Activated T-cell treated with anti-CD3 and anti-CD28 coated beads, Interleukin-2, amount 50 U/mL, for 72 hours (primary cell): Measurements from ENCODE around the gene MYH11. TPM values are rescaled to one million over a fixed set of nuclear protein-coding genes. Genes with fewer than 3 reads are reported as not detected.

ENCODE experiments used
- ATAC-seq, 2 donors: fragments of 150-1000 bp; cut with Tn5 transposase; replicated peaks in 1 of 2; 2 replicates each; pipeline ENCODE4 v1.10.0; 2021; ENCODE audit warnings: moderate library complexity in 2 of 2, mild to moderate bottlenecking in 1 of 2
- DNase-seq, 2 donors: peaks; one replicate each; pipeline ENCODE4 v3.0.0; 2021 to 2022; ENCODE audit warnings: mixed read lengths in 1 of 2
- H3K27ac Mint-ChIP-seq: one replicate; pipeline ENCODE4 v1.8.0; 2022; ENCODE audit warnings: mild to moderate bottlenecking, moderate library complexity, mixed read lengths
- H3K27me3 Mint-ChIP-seq: one replicate; pipeline ENCODE4 v1.8.0; 2022; ENCODE audit warnings: low read depth, mixed read lengths
- H3K36me3 Mint-ChIP-seq, 2 donors: one replicate each; pipeline ENCODE4 v1.8.0; 2022; ENCODE audit warnings: mixed read lengths in 2 of 2, mild to moderate bottlenecking in 1 of 2; ENCODE audit not compliant: insufficient read depth in 2 of 2
- H3K4me1 Mint-ChIP-seq: one replicate; pipeline ENCODE4 v1.8.0; 2022; ENCODE audit warnings: low read depth, mixed read lengths
- H3K4me3 Mint-ChIP-seq, 2 donors: one replicate each; pipeline ENCODE4 v1.8.0; 2022; ENCODE audit warnings: mild to moderate bottlenecking in 2 of 2, mixed read lengths in 2 of 2, moderate library complexity in 2 of 2
- H3K9me3 Mint-ChIP-seq, 2 donors: one replicate each; pipeline ENCODE4 v1.8.0; 2022; ENCODE audit warnings: mixed read lengths in 2 of 2
- total RNA-seq, 2 donors: library from RNA; stranded (reverse); gene quantifications; one replicate each; pipeline ENCODE4 v1.2.3, GENCODE V29; 2022

Gene MYH11
- total RNA-seq, 2 donors from 2014 or later = not detected

- H3K4me1 Mint-ChIP-seq = peaks cover 8% of the 10 kb centered on the region
- H3K9me3 Mint-ChIP-seq = no peaks in the 10 kb centered on the region
- peaks cover 7% of the 10 kb centered on the region for H3K27me3 Mint-ChIP-seq
- H3K36me3 Mint-ChIP-seq = no peaks in the 10 kb centered on the region
- ATAC-seq = no peak
- no peak overlapping the region for H3K4me3 Mint-ChIP-seq
- H3K27ac Mint-ChIP-seq = no peak overlapping the region
- DNase-seq = no peak
Measured at GRCh38 chr16:15757077-15757386, 99.8 kb downstream of the MYH11 start.

GRCh38 chr16:15754821-15755534 lies 101.8 kb downstream of the MYH11 start:
- no peak for DNase-seq
- H3K4me1 Mint-ChIP-seq = peaks cover 8% of the 10 kb centered on the region
- H3K27me3 Mint-ChIP-seq = peaks cover 2% of the 10 kb centered on the region
- no peaks in the 10 kb centered on the region for H3K9me3 Mint-ChIP-seq
- no peak overlapping the region for H3K27ac Mint-ChIP-seq
- no peak overlapping the region for H3K4me3 Mint-ChIP-seq
- no peak for ATAC-seq
- no peaks in the 10 kb centered on the region for H3K36me3 Mint-ChIP-seq

- no peaks in the 10 kb centered on the region for H3K27me3 Mint-ChIP-seq
- ATAC-seq (no peak), DNase-seq (no peak)
- H3K9me3 Mint-ChIP-seq = no peaks in the 10 kb centered on the region
- H3K4me1 Mint-ChIP-seq = peaks cover 8% of the 10 kb centered on the region
- no peak overlapping the region for H3K27ac Mint-ChIP-seq
- H3K4me3 Mint-ChIP-seq = no peak overlapping the region
- no peaks in the 10 kb centered on the region for H3K36me3 Mint-ChIP-seq
Measured at GRCh38 chr16:15752717-15753488, 103.9 kb downstream of the MYH11 start.

GRCh38 chr16:15751940-15752339 lies 104.9 kb downstream of the MYH11 start:
- H3K4me1 Mint-ChIP-seq = no peaks in the 10 kb centered on the region
- no peak for DNase-seq
- no peaks in the 10 kb centered on the region for H3K36me3 Mint-ChIP-seq
- H3K27ac Mint-ChIP-seq = no peak overlapping the region
- no peak overlapping the region for H3K4me3 Mint-ChIP-seq
- no peaks in the 10 kb centered on the region for H3K27me3 Mint-ChIP-seq
- no peaks in the 10 kb centered on the region for H3K9me3 Mint-ChIP-seq
- ATAC-seq = no peak

- no peak overlapping the region for H3K27ac Mint-ChIP-seq
- no peaks in the 10 kb centered on the region for H3K9me3 Mint-ChIP-seq
- H3K4me1 Mint-ChIP-seq = no peaks in the 10 kb centered on the region
- no peak overlapping the region for H3K4me3 Mint-ChIP-seq
- no peaks in the 10 kb centered on the region for H3K27me3 Mint-ChIP-seq
- H3K36me3 Mint-ChIP-seq = no peaks in the 10 kb centered on the region
- ATAC-seq = peak in 1 of 2 donors; percentile 10
- DNase-seq = no peak
Measured at GRCh38 chr16:15749985-15750384, 106.8 kb downstream of the MYH11 start.

GRCh38 chr16:15749371-15749770 lies 107.5 kb downstream of the MYH11 start:
- H3K4me3 Mint-ChIP-seq = no peak overlapping the region
- no peaks in the 10 kb centered on the region for H3K9me3 Mint-ChIP-seq
- H3K4me1 Mint-ChIP-seq = no peaks in the 10 kb centered on the region
- DNase-seq (no peak), ATAC-seq (peak in 1 of 2 donors; percentile 3)
- H3K27me3 Mint-ChIP-seq = no peaks in the 10 kb centered on the region
- H3K36me3 Mint-ChIP-seq = no peaks in the 10 kb centered on the region
- H3K27ac Mint-ChIP-seq = no peak overlapping the region

GRCh38 chr16:15748654-15749053 lies 108.2 kb downstream of the MYH11 start:
- no peaks in the 10 kb centered on the region for H3K36me3 Mint-ChIP-seq
- H3K27me3 Mint-ChIP-seq = no peaks in the 10 kb centered on the region
- H3K9me3 Mint-ChIP-seq = no peaks in the 10 kb centered on the region
- DNase-seq (no peak), ATAC-seq (no peak)
- no peak overlapping the region for H3K27ac Mint-ChIP-seq
- H3K4me1 Mint-ChIP-seq = no peaks in the 10 kb centered on the region
- H3K4me3 Mint-ChIP-seq = no peak overlapping the region

GRCh38 chr16:15747937-15748336 lies 108.9 kb downstream of the MYH11 start:
- Mint-ChIP-seq H3K4me3 (no peak overlapping the region), H3K4me1 (no peaks in the 10 kb centered on the region), H3K9me3 (no peaks in the 10 kb centered on the region), H3K27me3 (no peaks in the 10 kb centered on the region), H3K36me3 (no peaks in the 10 kb centered on the region), H3K27ac (no peak overlapping the region)
- ATAC-seq = no peak
- no peak for DNase-seq

GRCh38 chr16:15746332-15746731 lies 110.5 kb downstream of the MYH11 start:
- no peak for ATAC-seq
- H3K27ac Mint-ChIP-seq = no peak overlapping the region
- peaks cover 1 to 7% of the 10 kb centered on the region in 2 donors for H3K36me3 Mint-ChIP-seq
- H3K9me3 Mint-ChIP-seq = peaks cover 0 to 4% of the 10 kb centered on the region in 2 donors
- H3K27me3 Mint-ChIP-seq = no peaks in the 10 kb centered on the region
- no peak overlapping the region for H3K4me3 Mint-ChIP-seq
- H3K4me1 Mint-ChIP-seq = no peaks in the 10 kb centered on the region
- DNase-seq = no peak

GRCh38 chr16:15743657-15744056 lies 113.2 kb downstream of the MYH11 start:
- ATAC-seq = no peak
- Mint-ChIP-seq H3K4me3 (no peak overlapping the region), H3K9me3 (peaks cover 0 to 6% of the 10 kb centered on the region in 2 donors), H3K27ac (no peak overlapping the region), H3K36me3 (peaks cover 1 to 12% of the 10 kb centered on the region in 2 donors), H3K4me1 (no peaks in the 10 kb centered on the region), H3K27me3 (no peaks in the 10 kb centered on the region)
- no peak for DNase-seq

- H3K27me3 Mint-ChIP-seq = no peaks in the 10 kb centered on the region
- peaks cover 0 to 6% of the 10 kb centered on the region in 2 donors for H3K9me3 Mint-ChIP-seq
Measured at GRCh38 chr16:15742716-15743115, 114.1 kb downstream of the MYH11 start.

GRCh38 chr16:15741207-15741871 lies 115.5 kb downstream of the MYH11 start:
- no peak for ATAC-seq
- Mint-ChIP-seq H3K27me3 (no peaks in the 10 kb centered on the region), H3K9me3 (peaks cover 0 to 6% of the 10 kb centered on the region in 2 donors), H3K4me1 (no peaks in the 10 kb centered on the region), H3K36me3 (peaks cover 1 to 15% of the 10 kb centered on the region in 2 donors), H3K4me3 (no peak overlapping the region), H3K27ac (peak overlapping the region; percentile 17)
- no peak for DNase-seq

More at GRCh38 chr16:15742716-15743115, 114.1 kb downstream of the MYH11 start:
- Mint-ChIP-seq H3K4me1 (no peaks in the 10 kb centered on the region), H3K4me3 (no peak overlapping the region), H3K27ac (no peak overlapping the region), H3K36me3 (peaks cover 1 to 12% of the 10 kb centered on the region in 2 donors)
- ATAC-seq (no peak), DNase-seq (no peak)

GRCh38 chr16:15739950-15740349 lies 116.9 kb downstream of the MYH11 start:
- ATAC-seq = no peak

More at GRCh38 chr16:15739950-15740349, 116.9 kb downstream of the MYH11 start:
- H3K27ac Mint-ChIP-seq = no peak overlapping the region
- DNase-seq = no peak
- no peak overlapping the region for H3K4me3 Mint-ChIP-seq
- H3K27me3 Mint-ChIP-seq = no peaks in the 10 kb centered on the region
- H3K9me3 Mint-ChIP-seq = peaks cover 0 to 6% of the 10 kb centered on the region in 2 donors
- H3K36me3 Mint-ChIP-seq = peaks cover 1 to 15% of the 10 kb centered on the region in 2 donors
- peaks cover 5% of the 10 kb centered on the region for H3K4me1 Mint-ChIP-seq
